Coronary artery (tissue), 2 donors: ENCODE results near the gene PABPC3.

Experiments
- DNase-seq: peaks from one replicate; pipeline ENCODE4 v3.0.0-alpha.2; 2017; ENCODE audit warnings: low spot score
- H3K27ac ChIP-seq, 2 donors: fragments of 200-600 bp; sonication (generic); one replicate each; pipeline ENCODE4 v1.5.1; 2016 to 2019
- H3K4me3 ChIP-seq: fragments of 200-600 bp; sonication (generic); 2 replicates; pipeline ENCODE4 v1.5.1; 2016; ENCODE audit warnings: mild to moderate bottlenecking, moderate library complexity
- TF ChIP-seq, protein P1 (sequence below): fragments of 200-600 bp; sonication (generic); IDR thresholded peaks from one replicate; pipeline ENCODE4 v1.5.1; 2019; ENCODE audit warnings: antibody characterized with exemption

PABPC3 gene

DNA sequence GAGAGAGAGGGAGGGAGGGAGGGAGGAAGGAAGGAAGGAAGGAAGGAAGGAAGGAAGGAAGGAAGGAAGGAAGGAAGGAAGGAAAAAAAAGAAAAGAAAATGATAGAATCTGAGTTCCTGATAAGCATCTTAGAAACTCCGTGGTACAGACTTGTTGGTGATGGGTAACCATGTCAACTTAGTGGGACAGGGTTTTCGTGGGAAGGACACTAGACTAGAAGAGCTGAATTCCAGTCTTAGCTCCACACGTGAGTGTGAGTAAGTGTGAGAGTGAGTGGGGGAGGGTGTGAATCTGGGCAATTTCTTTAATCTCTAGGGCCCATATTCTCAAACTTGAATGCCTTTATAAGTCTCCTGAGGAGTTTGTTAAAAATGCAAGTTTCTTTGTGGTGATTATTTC, 35.0 kb downstream of the PABPC3 start:
- TF ChIP-seq, protein P1, sequence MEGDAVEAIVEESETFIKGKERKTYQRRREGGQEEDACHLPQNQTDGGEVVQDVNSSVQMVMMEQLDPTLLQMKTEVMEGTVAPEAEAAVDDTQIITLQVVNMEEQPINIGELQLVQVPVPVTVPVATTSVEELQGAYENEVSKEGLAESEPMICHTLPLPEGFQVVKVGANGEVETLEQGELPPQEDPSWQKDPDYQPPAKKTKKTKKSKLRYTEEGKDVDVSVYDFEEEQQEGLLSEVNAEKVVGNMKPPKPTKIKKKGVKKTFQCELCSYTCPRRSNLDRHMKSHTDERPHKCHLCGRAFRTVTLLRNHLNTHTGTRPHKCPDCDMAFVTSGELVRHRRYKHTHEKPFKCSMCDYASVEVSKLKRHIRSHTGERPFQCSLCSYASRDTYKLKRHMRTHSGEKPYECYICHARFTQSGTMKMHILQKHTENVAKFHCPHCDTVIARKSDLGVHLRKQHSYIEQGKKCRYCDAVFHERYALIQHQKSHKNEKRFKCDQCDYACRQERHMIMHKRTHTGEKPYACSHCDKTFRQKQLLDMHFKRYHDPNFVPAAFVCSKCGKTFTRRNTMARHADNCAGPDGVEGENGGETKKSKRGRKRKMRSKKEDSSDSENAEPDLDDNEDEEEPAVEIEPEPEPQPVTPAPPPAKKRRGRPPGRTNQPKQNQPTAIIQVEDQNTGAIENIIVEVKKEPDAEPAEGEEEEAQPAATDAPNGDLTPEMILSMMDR = no peak
- H3K4me3 ChIP-seq = no peak overlapping the region
- no peak overlapping the region for H3K27ac ChIP-seq
- DNase-seq = no peak

DNA sequence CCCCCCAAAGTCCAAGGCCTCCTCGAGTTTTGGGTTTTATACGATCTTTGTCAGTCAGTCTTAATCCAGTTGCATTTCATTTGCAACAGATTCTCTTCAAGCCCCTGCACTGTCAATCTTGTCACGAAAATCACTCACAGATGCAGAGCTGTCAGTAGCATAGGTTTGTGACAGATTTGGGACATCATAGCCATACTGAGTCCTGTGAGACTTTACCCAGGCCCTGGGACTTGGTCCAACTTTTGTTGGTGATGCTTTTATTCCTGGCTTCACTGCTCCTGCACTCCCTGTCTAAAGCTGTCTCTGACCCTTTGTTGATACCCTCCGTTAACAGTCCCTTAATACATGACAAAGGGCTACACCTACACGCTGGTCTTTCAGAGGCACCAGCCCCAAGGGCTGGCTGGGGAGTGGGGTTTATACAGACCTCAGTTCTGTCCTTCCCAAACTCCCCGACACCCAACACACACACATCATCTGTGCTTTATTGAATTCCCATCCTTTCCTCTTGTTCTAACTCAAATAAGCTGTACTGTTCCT, 36.0 kb downstream of the PABPC3 start:
- Histone ChIP-seq H3K27ac (no peak overlapping the region), H3K4me3 (no peak overlapping the region)
- no peak for DNase-seq
- TF ChIP-seq, protein P1 = no peak

DNA sequence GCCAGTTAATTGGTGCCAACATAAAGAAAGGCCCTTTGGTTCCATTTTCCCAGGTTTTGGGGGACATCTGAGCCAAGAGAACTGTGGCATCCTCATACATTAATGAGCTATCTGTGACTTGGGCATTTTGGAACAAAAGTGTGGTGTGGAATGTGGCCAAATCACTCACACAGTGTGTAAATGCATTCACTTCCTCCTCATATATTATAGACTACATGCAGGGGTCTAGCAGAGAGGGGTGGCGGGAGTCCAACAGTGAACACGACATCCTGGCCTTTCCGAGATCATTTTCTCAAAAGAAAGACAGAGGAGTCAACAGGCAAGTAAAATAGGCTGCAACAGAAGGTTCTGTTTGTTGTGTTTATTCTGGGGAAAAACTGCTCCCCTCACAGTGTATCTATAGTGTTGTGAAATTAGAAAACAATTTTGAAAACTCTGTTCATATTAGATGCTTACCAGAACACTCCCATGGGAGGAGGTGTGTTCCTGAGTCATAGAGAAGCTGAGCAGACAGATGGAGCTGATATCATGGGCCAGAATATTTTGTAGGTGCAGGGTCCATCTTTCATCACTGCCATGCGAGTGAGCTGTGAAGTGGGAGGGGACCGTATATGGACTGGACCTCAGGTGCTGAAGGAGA, 36.9 kb downstream of the PABPC3 start:
- DNase-seq = no peak
- TF ChIP-seq, protein P1 = no peak
- H3K4me3 ChIP-seq = no peak overlapping the region
- no peak overlapping the region for H3K27ac ChIP-seq

DNA sequence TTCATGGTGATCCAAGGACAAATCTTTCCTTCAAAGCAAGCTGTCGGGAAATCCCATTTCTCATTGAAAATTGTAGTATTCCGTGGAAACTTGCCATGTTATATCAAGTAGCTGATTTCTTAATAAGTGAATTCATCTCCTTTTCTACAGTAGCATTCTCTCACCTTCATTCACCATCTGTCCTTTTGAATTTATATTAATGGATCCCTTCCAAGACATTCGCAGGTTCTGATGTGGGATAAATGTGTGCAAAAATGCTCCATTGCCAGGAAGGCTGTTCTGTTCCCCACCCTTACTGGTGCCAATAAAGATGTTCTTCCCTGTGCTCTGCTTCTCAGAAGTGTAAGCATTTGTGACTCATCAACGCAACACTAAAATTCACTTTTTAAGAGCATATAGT, 40.0 kb downstream of the PABPC3 start:
- Histone ChIP-seq H3K4me3 (no peak overlapping the region), H3K27ac (no peak overlapping the region)
- TF ChIP-seq, protein P1 = no peak
- DNase-seq = no peak

DNA sequence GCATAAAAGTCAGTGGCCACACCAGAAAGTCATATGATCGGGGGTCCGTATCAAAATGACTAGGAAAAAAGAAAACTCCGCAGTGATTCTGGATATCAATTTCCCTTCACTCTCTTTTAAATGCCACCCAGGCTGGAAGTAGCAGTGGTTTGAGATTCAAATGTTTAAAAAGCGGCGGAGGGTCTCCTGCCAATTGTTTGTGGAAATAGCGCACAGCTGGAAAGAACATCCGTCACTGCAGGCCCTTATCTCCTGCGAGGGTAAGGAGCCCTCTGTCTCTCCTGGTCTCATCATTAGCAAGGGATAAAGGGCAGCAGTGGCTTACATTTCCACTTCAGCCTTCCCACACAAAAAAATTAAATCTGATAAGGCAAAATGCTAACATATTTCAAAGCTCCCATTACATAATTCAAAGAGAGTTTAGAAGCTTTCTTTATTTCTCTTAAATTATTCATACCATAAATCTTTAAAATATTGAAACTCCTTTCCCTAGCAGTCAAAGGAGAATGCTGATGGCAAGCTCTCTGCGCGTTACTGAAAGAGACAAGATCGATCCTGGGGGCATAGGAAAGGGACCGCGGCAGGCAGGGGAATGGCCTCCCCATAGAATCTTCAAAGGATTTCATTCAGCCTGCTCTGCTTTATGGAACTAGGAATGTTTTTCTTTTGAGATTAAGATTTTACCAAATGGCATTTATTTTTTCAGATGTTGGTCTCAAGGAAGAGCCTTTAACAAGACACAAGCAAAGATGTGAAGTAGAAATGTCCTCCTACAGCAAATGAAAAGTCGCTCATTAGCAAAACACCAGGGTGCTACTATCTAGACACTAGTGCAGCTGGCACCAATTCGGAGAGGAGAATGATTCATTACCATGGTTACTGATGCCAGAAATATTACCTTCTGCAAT, 41.2 kb downstream of the PABPC3 start:
- no peak overlapping the region for H3K4me3 ChIP-seq
- no peak overlapping the region for H3K27ac ChIP-seq
- TF ChIP-seq, protein P1 = no peak
- DNase-seq = no peak

DNA sequence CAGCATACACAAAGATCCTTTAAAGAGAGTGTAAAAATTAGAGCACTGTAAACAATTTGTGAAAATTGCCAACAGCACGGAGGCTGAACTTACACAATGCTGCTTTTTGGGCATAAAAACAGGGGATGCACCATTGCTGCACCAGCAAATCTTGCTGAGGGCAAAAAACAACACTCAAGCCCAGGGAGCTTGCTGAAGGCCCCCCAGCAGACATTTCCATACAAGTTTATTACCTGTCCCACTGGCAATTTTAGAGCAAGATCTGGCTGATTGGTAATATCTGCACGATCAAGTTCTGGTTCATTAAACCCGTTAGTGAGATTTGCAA, 41.8 kb downstream of the PABPC3 start:
- DNase-seq = no peak
- no peak overlapping the region for H3K27ac ChIP-seq
- TF ChIP-seq, protein P1 = no peak
- H3K4me3 ChIP-seq = no peak overlapping the region
